ENCODE measurements around the gene RAD17. TPM values are rescaled to one million over a fixed set of nuclear protein-coding genes. Genes with fewer than 3 reads are reported as not detected.
"Not testable (repeated sequence)": the region's sequence is repeated elsewhere in the genome, so short reads cannot be mapped to it uniquely, and the experiment has no call there.

The RAD17 gene
- total RNA-seq, 1 donor from 2014 or later, result 18.4 TPM

DNA sequence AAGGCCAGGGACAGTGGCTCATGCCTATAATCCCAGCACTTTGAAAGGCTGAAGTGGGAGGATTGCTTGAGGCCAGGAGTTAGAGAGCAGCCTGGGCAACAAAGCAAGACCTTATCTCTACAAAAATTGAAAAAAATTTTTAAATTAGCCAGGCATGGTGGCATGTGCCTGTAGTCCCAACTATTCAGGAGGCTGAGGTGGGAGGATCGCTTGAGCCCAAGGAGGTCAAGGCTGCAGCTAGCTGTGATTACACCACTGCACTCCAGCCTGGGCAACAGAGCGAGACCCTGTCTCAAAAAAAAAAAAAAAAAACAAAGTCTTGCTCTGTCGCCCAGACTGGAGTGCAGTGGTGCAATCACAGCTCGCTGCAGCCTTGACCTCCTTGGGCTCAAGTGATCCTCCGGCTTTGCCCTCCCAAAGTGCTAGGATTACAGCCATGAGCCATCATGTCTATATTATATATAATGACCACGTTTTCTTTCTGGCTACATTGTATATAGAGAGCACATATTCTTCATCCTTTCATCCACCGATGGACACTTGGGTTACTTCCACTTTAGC lies 85.9 kb downstream of the RAD17 start:
- not testable (repeated sequence) for DNase-seq (ENCODE audit: low spot score)

DNA sequence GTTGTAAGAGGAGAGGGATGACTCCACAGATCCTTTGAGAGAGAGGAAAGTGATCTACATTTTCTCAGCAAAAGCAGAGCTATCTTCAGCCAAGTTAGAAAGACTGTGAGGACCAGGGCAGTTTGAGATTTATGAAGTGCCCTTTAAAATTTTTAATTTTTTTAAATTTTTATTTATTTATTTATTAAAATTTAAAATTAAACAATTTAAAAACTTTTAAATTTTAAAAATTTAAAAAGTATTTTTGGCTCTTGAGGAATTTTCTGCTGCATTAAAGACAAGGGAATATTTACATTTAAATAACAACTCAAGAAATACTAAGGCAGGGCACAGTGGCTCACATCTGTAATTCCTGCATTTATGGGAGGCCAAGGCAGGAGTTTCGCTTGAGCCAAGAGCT lies 92.6 kb downstream of the RAD17 start:
- DNase-seq (ENCODE audit: low spot score), result no peak

Other genes starting within 250 kb of the RAD17 start
- 4.9 TPM for gene CCNB1, start 202.7 kb upstream of the RAD17 start, total RNA-seq
- gene CENPH, start 180.2 kb upstream of the RAD17 start, total RNA-seq, result 2.3 TPM
- 20.1 TPM for gene CDK7, start 134.9 kb upstream of the RAD17 start, total RNA-seq
- 8.2 TPM for gene CCDC125, start 37.0 kb upstream of the RAD17 start, total RNA-seq
- gene AK6, start 298 bp upstream of the RAD17 start, total RNA-seq, result 44.9 TPM
- 62.1 TPM for gene TAF9, start 298 bp upstream of the RAD17 start, total RNA-seq
- gene MARVELD2, start 45.3 kb downstream of the RAD17 start, total RNA-seq, result 0.58 TPM
- 1.3 TPM for gene OCLN, start 123.0 kb downstream of the RAD17 start, total RNA-seq
- 26.7 TPM for gene GTF2H2C, start 190.4 kb downstream of the RAD17 start, total RNA-seq

Data from mesenteric fat pad (tissue), 1 donor.